ENCODE data around the gene PRKCA.
A peak's percentile ranks its signal among the peaks of the same experiment; 100 is the strongest.

Gene PRKCA

GRCh38 chr17:66698270-66698669 is 395.9 kb downstream of the PRKCA start:
- TF ChIP-seq CTCF (IDR thresholded peaks at IDR 0.05; ENCODE audit: low read length, missing control alignments): no peak
- no peak for DNase-seq (ENCODE audit: low read depth)
- H3K4me3 ChIP-seq (replicated peaks; ENCODE audit: low read depth, low read length): no peak overlapping the region

GRCh38 chr17:66701462-66701861 is 399.0 kb downstream of the PRKCA start:
- no peak overlapping the region for H3K4me3 ChIP-seq (replicated peaks; ENCODE audit: low read depth, low read length)
- no peak for TF ChIP-seq CTCF (IDR thresholded peaks at IDR 0.05; ENCODE audit: low read length, missing control alignments)
- no peak for DNase-seq (ENCODE audit: low read depth)

- H3K4me3 ChIP-seq (replicated peaks; ENCODE audit: low read depth, low read length): no peak overlapping the region
- DNase-seq (ENCODE audit: low read depth): peak; percentile 17
- no peak for TF ChIP-seq CTCF (IDR thresholded peaks at IDR 0.05; ENCODE audit: low read length, missing control alignments)
Measured at GRCh38 chr17:66702106-66702936, 399.9 kb downstream of the PRKCA start.

GRCh38 chr17:66704858-66705520 is 402.6 kb downstream of the PRKCA start:
- DNase-seq (ENCODE audit: low read depth): no peak
- TF ChIP-seq CTCF (IDR thresholded peaks at IDR 0.05; ENCODE audit: low read length, missing control alignments): no peak
- H3K4me3 ChIP-seq (replicated peaks; ENCODE audit: low read depth, low read length): no peak overlapping the region

- H3K4me3 ChIP-seq (replicated peaks; ENCODE audit: low read depth, low read length): no peak overlapping the region
- no peak for DNase-seq (ENCODE audit: low read depth)
- no peak for TF ChIP-seq CTCF (IDR thresholded peaks at IDR 0.05; ENCODE audit: low read length, missing control alignments)
Measured at GRCh38 chr17:66706851-66707450, 404.5 kb downstream of the PRKCA start.

GRCh38 chr17:66711401-66711800 is 409.0 kb downstream of the PRKCA start:
- H3K4me3 ChIP-seq (replicated peaks; ENCODE audit: low read depth, low read length): no peak overlapping the region
- no peak for TF ChIP-seq CTCF (IDR thresholded peaks at IDR 0.05; ENCODE audit: low read length, missing control alignments)
- no peak for DNase-seq (ENCODE audit: low read depth)
